GM12864 (cell line): ENCODE results near the gene MMP2.

Experiments used
- DNase-seq: peaks from one replicate; pipeline ENCODE4 v3.0.0-alpha.2; 2011; ENCODE audit warnings: low read depth
- H3K4me3 ChIP-seq: 2 replicates; pipeline ENCODE4 v1.5.1; 2011; ENCODE audit warnings: mild to moderate bottlenecking, low read depth, low read length, control low read depth
- CTCF ChIP-seq: IDR thresholded peaks from 2 replicates; pipeline ENCODE4 v1.5.1; 2011; ENCODE audit warnings: low read depth, mild to moderate bottlenecking, moderate library complexity, low read length, control low read depth, inconsistent platforms; ENCODE audit errors: missing control alignments

The MMP2 gene

GRCh38 chr16:55468352-55468990 lies 10.5 kb upstream of the MMP2 start:
- no peak for TF ChIP-seq CTCF
- no peak for DNase-seq
- no peak overlapping the region for H3K4me3 ChIP-seq

- H3K4me3 ChIP-seq = no peak overlapping the region
- TF ChIP-seq CTCF = no peak
- DNase-seq = no peak
Observed at GRCh38 chr16:55469821-55470532, 9.0 kb upstream of the MMP2 start.

DNA sequence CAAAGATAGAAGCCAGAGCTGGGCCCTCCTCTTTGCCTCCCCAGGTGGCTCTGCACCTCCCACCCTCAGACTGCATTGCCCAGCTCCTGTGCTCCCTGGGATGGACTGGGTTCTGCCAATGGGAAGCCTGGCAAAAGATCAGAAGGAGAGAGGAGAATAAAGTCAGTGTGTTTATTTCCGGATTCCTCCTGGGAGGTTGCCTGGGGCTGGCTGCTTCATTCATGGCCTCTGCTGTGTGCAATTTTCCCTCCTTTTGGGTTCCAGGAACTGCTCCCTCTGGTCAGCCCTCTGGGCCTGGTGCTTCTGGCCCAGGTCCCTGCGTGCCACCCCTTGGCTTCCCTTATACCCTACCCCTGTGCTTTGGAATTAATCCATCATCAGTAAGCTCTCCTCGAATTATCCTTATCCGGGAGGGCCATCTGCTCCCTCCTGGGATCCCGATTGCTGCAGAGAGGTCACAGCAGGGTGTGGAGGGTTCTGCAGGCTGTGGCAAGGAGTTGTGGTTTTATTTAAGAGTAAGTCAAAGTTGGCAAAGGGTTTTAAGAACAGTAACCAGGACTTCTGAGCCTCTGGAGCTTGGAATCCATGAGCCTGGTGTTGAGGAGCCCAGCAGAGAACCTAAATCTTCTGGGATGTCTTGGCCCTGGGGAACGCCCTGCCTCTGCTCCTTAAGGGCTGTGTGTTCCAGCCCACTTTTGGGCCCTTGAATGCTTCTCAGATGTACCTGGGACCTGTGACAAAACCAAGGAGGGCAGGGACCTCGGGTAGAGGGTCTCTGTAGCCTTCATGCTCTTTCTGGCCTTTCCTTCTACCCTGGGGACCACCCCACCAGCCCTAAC lies 8.2 kb upstream of the MMP2 start:
- no peak for TF ChIP-seq CTCF
- no peak overlapping the region for H3K4me3 ChIP-seq
- DNase-seq = no peak

- DNase-seq = peak; percentile 8
- TF ChIP-seq CTCF = no peak
- no peak overlapping the region for H3K4me3 ChIP-seq
Observed at GRCh38 chr16:55471448-55472097, 7.4 kb upstream of the MMP2 start.

DNA sequence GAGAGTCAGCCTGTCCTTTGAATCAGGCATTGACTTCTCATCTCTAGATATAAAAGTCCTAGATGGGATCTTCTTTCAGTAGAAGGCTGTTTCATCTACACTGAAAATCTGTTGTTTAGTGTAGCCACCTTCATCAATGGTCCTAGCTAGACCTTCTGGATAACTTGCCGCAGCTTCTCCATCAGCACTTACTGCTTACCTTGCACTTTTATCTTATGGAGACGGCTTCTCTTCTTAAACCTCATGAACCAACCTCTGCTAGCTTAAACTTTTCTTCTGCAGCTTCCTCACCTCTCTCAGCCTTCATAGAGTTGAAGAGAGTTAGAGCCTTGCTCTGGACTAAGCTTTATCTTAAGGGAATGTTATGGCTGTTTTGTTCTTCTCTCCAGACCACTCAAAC lies 5.4 kb upstream of the MMP2 start:
- no peak for DNase-seq
- no peak overlapping the region for H3K4me3 ChIP-seq
- TF ChIP-seq CTCF = no peak

- TF ChIP-seq CTCF = no peak
- no peak overlapping the region for H3K4me3 ChIP-seq
- DNase-seq = no peak
Observed at GRCh38 chr16:55474821-55475220, 4.2 kb upstream of the MMP2 start.
